ENCODE measurements around the gene DGKB.

Gene DGKB

DNA sequence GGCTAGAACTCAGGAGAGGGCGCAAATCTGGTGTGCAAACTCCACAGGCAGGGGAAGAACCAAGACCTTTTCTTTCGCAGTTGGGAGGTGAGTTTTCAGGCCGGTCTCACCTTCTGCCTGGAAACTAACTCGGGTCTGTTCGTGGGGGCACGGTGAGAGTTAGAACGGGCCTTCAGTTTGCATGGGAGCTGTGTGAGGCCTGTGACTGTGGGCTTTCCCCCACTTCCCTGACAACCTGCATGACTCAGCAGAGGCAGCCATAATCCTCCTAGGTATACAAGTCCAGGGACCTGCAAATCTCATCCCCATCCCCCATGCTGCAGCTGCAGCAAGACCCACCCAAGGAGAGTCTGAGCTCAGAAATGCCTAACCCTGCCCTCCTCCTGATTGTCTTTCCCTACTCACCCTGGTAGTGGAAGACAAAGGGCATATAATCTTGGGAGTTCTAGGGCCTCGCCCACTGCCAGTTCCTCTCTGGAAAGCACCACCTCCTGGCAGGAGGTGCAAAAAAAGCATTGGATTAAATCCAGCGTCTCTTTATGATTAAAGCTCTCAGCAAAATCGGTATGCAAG lies 718.2 kb downstream of the DGKB start:
- no peak for DNase-seq

GRCh38 chr7:14179781-14180180 lies 722.8 kb downstream of the DGKB start:
- no peak for DNase-seq

GRCh38 chr7:14177876-14178275 lies 724.7 kb downstream of the DGKB start:
- DNase-seq = no peak

DNA sequence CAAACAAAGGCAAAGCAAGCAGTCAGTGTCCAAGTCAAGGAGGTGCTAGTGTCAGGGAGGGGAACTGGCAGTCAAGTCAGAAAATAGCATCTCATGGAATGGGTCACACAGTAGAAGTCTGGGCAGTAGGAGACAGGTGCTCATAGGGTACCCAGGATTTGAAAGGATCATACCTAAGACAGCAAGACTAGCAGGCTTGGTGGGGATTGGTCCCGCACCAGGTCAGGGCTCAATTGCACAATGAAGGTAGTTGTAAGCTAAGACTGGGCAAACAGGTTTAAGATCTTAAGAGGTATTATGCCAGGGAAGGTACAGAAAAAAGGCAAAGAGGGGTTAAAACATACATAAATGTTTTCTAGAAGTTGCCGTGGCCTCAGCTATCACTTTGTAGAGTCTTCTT lies 731.7 kb downstream of the DGKB start:
- DNase-seq = no peak

DNA sequence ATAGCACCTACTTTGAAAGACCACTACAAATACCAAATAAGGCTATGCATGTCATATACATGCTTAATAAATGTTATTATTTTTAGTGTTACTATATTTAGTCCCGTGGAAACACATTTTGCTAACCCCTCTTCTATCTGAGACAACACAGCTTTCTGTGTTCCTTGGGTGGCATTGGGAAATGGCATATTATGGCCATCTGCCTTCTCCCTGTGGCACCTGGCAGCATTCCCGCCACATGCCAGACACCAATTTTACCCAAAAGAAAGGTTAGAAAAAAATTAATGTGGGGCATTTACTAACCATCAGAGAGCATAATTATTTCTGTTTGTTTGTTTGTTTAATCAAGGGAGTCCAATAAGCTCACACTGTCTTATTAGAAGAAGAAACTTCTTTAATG lies 744.4 kb downstream of the DGKB start:
- DNase-seq = no peak

DNA sequence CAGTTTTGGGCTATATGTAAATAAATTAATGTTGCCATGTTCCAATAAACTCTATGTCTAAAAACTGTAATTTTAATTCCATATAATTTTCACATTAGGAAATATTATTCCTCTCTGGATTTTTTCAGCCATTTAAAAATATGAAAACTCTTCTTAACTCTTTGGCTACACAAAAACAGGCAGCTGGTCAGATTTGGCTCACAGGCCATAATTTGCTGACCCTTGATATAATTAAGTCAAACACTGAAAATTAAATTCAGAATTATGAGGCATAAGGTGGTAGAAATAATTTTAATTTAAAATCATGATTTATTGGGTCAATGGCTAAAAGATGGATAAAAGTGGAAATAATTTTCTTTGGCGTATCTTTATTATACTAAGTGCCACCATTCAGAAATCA lies 746.1 kb downstream of the DGKB start:
- no peak for DNase-seq

- DNase-seq = no peak
Measured at GRCh38 chr7:14148974-14149373, 753.6 kb downstream of the DGKB start.

DNA sequence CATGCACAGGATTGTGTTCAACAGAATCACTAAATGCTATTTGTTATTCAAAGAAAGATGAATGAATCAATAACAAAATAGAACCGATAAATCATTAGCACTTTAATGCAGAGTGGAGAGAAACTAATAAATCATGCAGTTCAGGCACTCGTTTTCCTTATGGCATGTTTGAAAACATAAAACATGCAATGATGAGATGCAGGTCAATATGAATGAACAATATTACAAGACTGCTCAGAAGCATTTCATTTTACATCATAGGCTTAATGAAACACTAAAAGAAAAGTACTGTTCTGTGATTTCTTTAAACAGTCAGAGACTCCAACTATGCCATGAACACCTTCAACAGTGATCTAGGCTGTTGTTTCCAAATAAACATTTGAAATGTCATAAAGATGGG lies 755.0 kb downstream of the DGKB start:
- no peak for DNase-seq

DNA sequence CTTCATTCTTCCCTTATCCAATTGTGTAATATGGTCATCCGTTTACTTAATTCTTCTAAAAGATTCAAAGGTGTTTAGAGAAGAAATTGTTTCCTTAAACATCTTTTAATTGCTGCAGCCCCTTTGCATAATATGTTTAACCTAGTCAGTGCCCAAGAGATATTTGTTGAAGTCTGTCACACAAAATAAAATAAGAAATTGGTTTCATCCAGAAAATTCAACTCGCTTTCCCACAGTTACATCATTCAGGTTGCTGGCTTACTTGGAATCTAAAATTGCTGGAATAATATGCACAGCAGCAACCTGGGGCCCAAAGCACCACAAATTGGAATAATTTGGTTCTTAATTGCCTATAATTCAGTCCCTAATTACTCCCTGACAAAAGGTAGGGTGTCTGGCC lies 758.0 kb downstream of the DGKB start:
- no peak for DNase-seq

DNA sequence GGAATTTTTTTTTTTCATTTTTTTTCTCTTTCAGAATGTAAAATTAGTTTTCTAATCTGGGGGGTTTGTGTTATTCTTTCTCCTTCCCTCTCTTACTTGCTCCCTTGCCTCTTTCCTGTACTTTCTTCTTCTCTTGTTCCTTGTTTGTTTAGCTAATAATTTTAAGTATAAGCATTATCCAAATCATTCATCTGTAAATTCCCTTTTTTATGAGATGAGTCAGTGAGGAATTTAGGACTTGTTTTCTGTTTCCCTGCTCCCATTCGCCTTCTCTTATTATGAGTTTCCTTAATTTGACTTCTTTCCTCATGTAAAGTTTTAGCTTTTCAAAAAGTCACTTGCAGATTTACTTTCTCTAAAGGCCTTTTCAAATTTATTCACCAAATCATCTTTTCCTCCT lies 758.4 kb downstream of the DGKB start:
- no peak for DNase-seq

DNA sequence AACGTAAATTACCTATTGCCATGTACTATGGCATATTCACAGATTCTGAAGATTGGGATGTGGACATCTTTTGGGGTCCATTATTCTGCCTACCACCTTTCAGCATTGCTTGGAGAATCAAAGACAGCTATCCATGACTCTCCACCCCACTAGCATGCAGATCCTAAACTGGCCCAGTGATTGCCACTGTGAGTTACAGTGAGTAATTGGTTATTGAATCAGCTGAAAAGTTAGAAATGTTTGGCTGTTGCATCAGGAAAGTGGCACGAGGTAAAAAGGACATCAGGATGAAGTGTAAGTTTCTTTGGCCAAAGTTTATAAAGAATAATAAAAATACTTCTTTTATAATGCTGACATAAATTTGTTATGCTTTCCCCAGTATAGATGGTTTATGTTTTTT lies 764.9 kb downstream of the DGKB start:
- no peak for DNase-seq

DNA sequence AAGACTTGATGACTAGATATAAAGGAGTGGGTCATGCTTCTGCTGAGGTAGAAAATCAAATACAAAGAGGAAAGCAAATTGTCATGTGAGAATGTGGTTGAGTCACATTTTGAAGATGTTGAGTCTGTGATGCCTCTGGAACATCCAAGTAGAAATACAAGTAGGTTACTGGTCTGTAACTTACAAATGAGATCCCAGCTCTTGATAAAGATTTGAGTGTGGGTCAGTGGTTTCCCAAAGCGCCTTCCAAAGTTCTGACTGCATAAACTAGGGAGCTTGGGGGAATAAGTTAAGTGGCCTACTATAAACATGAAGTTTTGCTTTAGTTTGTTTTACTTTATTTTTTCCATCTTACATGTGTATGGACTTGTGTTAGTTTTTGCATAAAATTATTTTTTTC lies 768.8 kb downstream of the DGKB start:
- DNase-seq = no peak

GRCh38 chr7:14125998-14126397 lies 776.6 kb downstream of the DGKB start:
- DNase-seq = no peak

- DNase-seq = no peak
Measured at GRCh38 chr7:14124716-14125115, 777.8 kb downstream of the DGKB start.

DNA sequence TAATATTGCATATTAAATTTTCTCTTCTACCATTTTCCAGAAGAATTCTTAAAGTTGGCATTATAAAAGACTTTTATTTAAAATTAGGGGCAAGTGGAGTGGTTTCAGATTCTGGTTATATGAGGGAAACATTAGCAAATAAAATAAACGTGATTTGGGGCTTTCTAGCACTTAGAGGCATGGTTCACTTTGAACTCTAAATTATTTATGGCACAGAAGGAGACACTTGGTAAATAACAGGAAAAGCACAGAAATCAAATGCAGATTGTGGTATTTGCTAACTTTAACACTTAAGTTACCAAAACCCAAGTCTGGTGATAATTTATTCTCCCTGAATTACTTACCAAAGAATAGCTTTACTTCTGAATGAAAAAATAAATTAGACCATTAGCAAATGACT lies 778.6 kb downstream of the DGKB start:
- no peak for DNase-seq

GRCh38 chr7:14115701-14116100 lies 786.9 kb downstream of the DGKB start:
- no peak for DNase-seq

DNA sequence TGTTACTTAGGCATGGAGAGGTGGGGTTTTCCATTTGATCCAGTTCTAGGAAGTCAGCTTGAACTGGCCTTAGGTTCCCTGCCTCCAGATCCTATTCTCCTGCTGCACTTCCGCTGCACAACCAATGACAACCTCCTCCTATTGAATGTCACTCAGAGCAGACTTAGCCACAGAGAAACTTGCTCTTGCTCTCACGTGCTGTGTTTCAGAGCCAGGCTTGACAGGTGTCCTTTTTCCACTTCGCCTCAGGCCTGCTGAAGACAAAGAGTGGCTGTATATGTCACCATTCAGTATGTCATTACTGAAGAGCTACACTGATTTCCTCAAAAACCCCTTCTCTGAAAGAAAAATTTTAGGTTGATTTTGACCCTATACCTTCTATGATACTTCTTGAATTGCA lies 797.7 kb downstream of the DGKB start:
- DNase-seq = no peak

DNA sequence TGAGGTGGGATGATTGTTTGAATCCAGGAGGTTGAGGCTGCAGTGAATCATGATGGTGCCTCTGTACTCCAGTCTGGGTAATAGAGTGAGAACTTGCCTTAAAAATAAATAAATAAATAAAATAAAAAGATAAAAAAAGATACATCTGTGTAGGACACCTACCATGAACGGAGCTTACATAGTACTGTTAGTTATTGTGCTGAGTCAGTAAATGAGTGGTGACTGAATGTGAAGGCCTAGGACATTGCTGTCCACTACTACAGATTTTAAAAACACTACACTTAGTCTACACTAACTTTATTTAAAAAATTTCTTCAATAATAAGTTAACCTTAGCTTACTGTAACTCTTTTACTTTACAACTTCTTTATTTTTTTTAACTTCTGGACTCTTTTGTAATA lies 806.4 kb downstream of the DGKB start:
- DNase-seq = no peak

- DNase-seq = no peak
Measured at GRCh38 chr7:14095233-14095950, 807.2 kb downstream of the DGKB start.

Data from stimulated activated CD4-positive, alpha-beta T cell treated with anti-CD3 and anti-CD28 coated beads, Interleukin-12 subunit alpha, Interleukin-12 subunit beta, amount 100 ng/mL, for 4 hours (primary cell).